Measurements from ENCODE around the gene MED13L. TPM values are rescaled to one million over a fixed set of nuclear protein-coding genes. Genes with fewer than 3 reads are reported as not detected.

Gene MED13L
- total and polyA plus RNA-seq, 2 of the 4 experiments (the other 2 are of a cell fraction), result 17.9 to 49.1 TPM

DNA sequence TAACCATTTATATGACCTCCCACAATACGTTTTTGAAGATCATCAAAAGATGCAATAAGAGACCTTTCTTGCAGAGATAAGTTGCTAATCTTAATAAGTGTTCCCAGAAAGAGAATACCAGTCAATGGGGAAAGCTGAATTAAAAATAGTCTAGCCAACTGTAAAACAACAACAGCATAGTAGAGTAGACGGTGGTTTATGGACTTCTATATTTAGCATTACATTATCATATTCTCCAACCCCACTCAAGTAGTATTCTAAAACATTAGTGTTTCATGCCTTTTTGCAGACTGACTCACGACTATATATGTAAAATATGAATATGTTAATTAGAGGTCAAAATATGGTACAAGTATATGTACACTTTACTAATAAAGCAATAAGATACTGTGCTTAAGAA, 218.9 kb downstream of the MED13L start:
- Histone ChIP-seq H3K9me3 (ENCODE audit: control insufficient read depth, insufficient read depth, low read length) (no peaks in the 10 kb centered on the region), H3K18ac (ENCODE audit: low read depth, low read length) (no peak overlapping the region), H4K5ac (ENCODE audit: low read depth, low read length) (no peak overlapping the region), H3K4me2 (ENCODE audit: low read depth, low read length) (no peak overlapping the region), H2AFZ (replicated peaks; ENCODE audit: low read length, poor library complexity) (no peak overlapping the region), H3K9ac (ENCODE audit: low read depth, low read length) (no peak overlapping the region), H2BK20ac (ENCODE audit: low read depth, low read length) (no peak overlapping the region), H3K4me1 (ENCODE audit: control insufficient read depth, insufficient read depth, low read length) (0 out of 2 replicates have a peak, but pooled peaks cover 2% of the 10 kb centered on the region), H3K36me3 (ENCODE audit: control insufficient read depth, insufficient read depth, low read length) (no peaks in the 10 kb centered on the region), H3K4me3 (ENCODE audit: insufficient read depth, low read depth, low read length) (no peak overlapping the region), H3K27me3 (ENCODE audit: control insufficient read depth, insufficient read depth, low read length) (no peaks in the 10 kb centered on the region), H4K8ac (ENCODE audit: low read depth in 2 of 2, low read length in 2 of 2) (no peak overlapping the region), H2AK5ac (ENCODE audit: low read depth, low read length) (no peak overlapping the region), H2BK15ac (ENCODE audit: low read depth, low read length) (no peak overlapping the region), H4K91ac (ENCODE audit: insufficient read depth, low read depth, low read length) (no peak overlapping the region), H3K4ac (ENCODE audit: low read depth, low read length) (no peak overlapping the region), H2BK120ac (ENCODE audit: low read depth, low read length) (no peak overlapping the region), H3K14ac (replicated peaks; ENCODE audit: low read depth, low read length) (no peak overlapping the region), H3K56ac (ENCODE audit: extremely low read depth, insufficient read depth, low read length) (no peak overlapping the region), H2BK5ac (ENCODE audit: low read depth, low read length, poor library complexity, severe bottlenecking) (no peak overlapping the region), H3K27ac (ENCODE audit: insufficient read depth, low read length) (no peak overlapping the region), H3K79me1 (ENCODE audit: low read depth in 1 of 2, low read length in 2 of 2) (peaks cover 22 to 73% of the 10 kb centered on the region in 2 experiments), H3K23ac (ENCODE audit: low read depth, low read length) (no peak overlapping the region), H2AK9ac (replicated peaks; ENCODE audit: low read depth, low read length, poor library complexity) (no peak overlapping the region), H3K9me1 (ENCODE audit: insufficient read depth, low read length) (peaks cover 8% of the 10 kb centered on the region; the same call in 1 of the 2 replicates), H4K20me1 (ENCODE audit: insufficient read depth, low read length) (peaks cover 47% of the 10 kb centered on the region)
- intact Hi-C loops (cut with micrococcal nuclease) (loop anchor here (5.0 kb wide), 1 partner anchor 41 kb away; no protein-coding TSS in a partner anchor), dilution Hi-C loops (cut with HindIII; ENCODE audit: low sequenced_read_pairs, unreplicated experiment) (no loop called here), in situ Hi-C loops (cut with MboI; ENCODE audit: low sequenced_read_pairs) (no loop called here)
- CTCF ChIA-PET, result no interaction called here
- WGBS, 2 experiments (ENCODE audit: extremely low coverage in 2 of 2, insufficient read length in 1 of 2), result no CpG with 5 or more reads among the region's 3 CpGs
- ATAC-seq (ENCODE audit: low read depth), result no peak
- no TSS peak for BruUV-seq (replicated peaks)
- no peak for DNase-seq
- TF ChIP-seq CHD1 (IDR thresholded peaks at IDR 0.05; ENCODE audit: low read depth, low read length) (no peak), NFE2L2 (IDR thresholded peaks at IDR 0.05; ENCODE audit: low read depth, low read length) (no peak), MAZ (IDR thresholded peaks at IDR 0.05; ENCODE audit: borderline replicate concordance, low read depth, low read length) (no peak), RFX5 (IDR thresholded peaks at IDR 0.05; ENCODE audit: low read depth, low read length) (no peak), RCOR1 (IDR thresholded peaks at IDR 0.05; ENCODE audit: insufficient replicate concordance, low read length) (no peak), FOS (IDR thresholded peaks at IDR 0.05; ENCODE audit: low read depth, low read length) (no peak), SMC3 (IDR thresholded peaks at IDR 0.05; ENCODE audit: low read depth, low read length) (no peak), MXI1 (IDR thresholded peaks at IDR 0.05; ENCODE audit: borderline replicate concordance, low read depth, low read length) (no peak), RAD21 (IDR thresholded peaks at IDR 0.05; ENCODE audit: low read length) (no peak), BHLHE40 (IDR thresholded peaks at IDR 0.05; ENCODE audit: low read depth, low read length) (no peak), MAFK (IDR thresholded peaks at IDR 0.05; ENCODE audit: low read depth, low read length) (no peak), CEBPB (IDR thresholded peaks at IDR 0.05; ENCODE audit: low read depth, low read length) (no peak), POLR2A (IDR thresholded peaks at IDR 0.05; ENCODE audit: low read depth, low read length) (no peak)
- TF ChIP-seq, protein P1, sequence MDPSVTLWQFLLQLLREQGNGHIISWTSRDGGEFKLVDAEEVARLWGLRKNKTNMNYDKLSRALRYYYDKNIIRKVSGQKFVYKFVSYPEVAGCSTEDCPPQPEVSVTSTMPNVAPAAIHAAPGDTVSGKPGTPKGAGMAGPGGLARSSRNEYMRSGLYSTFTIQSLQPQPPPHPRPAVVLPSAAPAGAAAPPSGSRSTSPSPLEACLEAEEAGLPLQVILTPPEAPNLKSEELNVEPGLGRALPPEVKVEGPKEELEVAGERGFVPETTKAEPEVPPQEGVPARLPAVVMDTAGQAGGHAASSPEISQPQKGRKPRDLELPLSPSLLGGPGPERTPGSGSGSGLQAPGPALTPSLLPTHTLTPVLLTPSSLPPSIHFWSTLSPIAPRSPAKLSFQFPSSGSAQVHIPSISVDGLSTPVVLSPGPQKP (IDR thresholded peaks at IDR 0.05; ENCODE audit: borderline replicate concordance, low read depth, low read length), result no peak
- TF ChIP-seq, protein P2, sequence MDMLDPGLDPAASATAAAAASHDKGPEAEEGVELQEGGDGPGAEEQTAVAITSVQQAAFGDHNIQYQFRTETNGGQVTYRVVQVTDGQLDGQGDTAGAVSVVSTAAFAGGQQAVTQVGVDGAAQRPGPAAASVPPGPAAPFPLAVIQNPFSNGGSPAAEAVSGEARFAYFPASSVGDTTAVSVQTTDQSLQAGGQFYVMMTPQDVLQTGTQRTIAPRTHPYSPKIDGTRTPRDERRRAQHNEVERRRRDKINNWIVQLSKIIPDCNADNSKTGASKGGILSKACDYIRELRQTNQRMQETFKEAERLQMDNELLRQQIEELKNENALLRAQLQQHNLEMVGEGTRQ (IDR thresholded peaks at IDR 0.05; ENCODE audit: low read depth, low read length), result no peak
- TF ChIP-seq, protein P3, sequence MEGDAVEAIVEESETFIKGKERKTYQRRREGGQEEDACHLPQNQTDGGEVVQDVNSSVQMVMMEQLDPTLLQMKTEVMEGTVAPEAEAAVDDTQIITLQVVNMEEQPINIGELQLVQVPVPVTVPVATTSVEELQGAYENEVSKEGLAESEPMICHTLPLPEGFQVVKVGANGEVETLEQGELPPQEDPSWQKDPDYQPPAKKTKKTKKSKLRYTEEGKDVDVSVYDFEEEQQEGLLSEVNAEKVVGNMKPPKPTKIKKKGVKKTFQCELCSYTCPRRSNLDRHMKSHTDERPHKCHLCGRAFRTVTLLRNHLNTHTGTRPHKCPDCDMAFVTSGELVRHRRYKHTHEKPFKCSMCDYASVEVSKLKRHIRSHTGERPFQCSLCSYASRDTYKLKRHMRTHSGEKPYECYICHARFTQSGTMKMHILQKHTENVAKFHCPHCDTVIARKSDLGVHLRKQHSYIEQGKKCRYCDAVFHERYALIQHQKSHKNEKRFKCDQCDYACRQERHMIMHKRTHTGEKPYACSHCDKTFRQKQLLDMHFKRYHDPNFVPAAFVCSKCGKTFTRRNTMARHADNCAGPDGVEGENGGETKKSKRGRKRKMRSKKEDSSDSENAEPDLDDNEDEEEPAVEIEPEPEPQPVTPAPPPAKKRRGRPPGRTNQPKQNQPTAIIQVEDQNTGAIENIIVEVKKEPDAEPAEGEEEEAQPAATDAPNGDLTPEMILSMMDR (conservative IDR thresholded peaks at IDR 0.05; ENCODE audit: low read depth, low read length), result no peak
- POLR2A ChIA-PET (ENCODE audit: unreplicated experiment), result no interaction called here
